HUES6 (cell line): ENCODE data around the gene TAF10.

ENCODE experiments used
- H3K27ac ChIP-seq: 2 replicates; pipeline ENCODE4 v1.7.0; 2013; ENCODE audit warnings: low read depth, mild to moderate bottlenecking, low read length, inconsistent platforms
- H3K27me3 ChIP-seq: 2 replicates; pipeline ENCODE4 v1.6.1; 2013; ENCODE audit warnings: low read length; ENCODE audit not compliant: control insufficient read depth, insufficient read depth
- H3K36me3 ChIP-seq: 2 replicates; pipeline ENCODE4 v1.6.1; 2013; ENCODE audit warnings: low read length; ENCODE audit not compliant: control insufficient read depth, insufficient read depth
- H3K4me1 ChIP-seq: 2 replicates; pipeline ENCODE4 v1.6.1; 2013; ENCODE audit warnings: low read length; ENCODE audit not compliant: control insufficient read depth, insufficient read depth
- H3K4me3 ChIP-seq: 2 replicates; pipeline ENCODE4 v1.5.1; 2013; ENCODE audit warnings: low read depth, low read length
- H3K9ac ChIP-seq: one replicate; pipeline ENCODE4 v1.6.1; 2013; ENCODE audit warnings: mild to moderate bottlenecking, low read length
- H3K9me3 ChIP-seq: 2 replicates; pipeline ENCODE4 v1.6.1; 2013; ENCODE audit warnings: low read depth, low read length; ENCODE audit not compliant: control insufficient read depth, insufficient read depth

The TAF10 gene

DNA sequence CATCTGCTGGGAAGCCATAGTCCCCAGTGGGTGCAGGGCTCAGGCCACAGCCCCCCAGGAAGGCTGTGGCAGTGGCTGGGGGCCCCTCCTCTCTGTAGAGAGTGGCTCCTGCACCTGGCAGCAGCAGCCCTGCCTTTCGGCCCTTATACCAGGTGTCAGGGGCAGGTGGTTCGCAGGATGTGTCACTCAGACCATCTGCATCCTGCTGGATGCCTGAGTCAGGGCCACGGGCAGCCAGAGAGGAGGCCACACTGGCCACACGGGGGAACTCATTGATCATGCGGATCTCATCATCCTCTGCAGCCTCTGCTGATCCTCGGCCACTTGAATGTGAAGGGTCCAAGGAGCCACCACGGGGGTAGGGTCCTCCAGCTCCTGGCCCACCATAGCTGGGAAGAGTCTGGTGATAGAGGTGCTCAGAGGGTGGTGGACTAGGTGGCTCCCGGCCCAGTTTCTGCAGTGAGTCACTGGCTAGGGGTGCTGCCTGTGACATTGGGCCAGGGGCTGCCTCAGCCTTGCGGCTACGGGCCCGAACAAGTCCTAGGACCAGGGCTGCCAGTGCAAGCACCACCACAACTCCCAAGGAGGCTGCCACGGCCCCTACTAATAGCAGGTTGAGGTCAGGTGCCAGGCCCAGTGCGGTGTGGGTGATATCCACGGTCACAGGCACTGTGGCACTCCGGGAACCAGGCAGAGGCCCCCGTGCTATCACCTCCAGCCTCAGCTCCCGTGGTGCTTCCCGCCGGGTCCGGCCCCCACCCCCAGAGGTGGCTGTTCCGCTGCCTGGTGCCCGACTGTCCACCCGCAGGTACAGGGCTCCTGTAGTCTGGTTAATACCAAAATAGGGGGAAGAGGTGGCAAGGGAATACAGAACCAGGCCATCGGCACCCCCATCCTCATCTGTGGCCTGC lies 10.5 kb upstream of the TAF10 start:
- Histone ChIP-seq H3K4me1 (peaks cover 15% of the 10 kb centered on the region), H3K4me3 (no peak overlapping the region), H3K36me3 (peaks cover 27% of the 10 kb centered on the region), H3K9ac (no peak overlapping the region), H3K27ac (no peak overlapping the region), H3K27me3 (no peaks in the 10 kb centered on the region), H3K9me3 (no peaks in the 10 kb centered on the region)

- H3K36me3 ChIP-seq: peaks cover 21% of the 10 kb centered on the region
- H3K27me3 ChIP-seq: no peaks in the 10 kb centered on the region
- no peak overlapping the region for H3K9ac ChIP-seq
- H3K27ac ChIP-seq: no peak overlapping the region
- H3K4me1 ChIP-seq: peaks cover 15% of the 10 kb centered on the region
- H3K9me3 ChIP-seq: no peaks in the 10 kb centered on the region
- no peak overlapping the region for H3K4me3 ChIP-seq
Measured at GRCh38 chr11:6621711-6622211, 9.7 kb upstream of the TAF10 start.

DNA sequence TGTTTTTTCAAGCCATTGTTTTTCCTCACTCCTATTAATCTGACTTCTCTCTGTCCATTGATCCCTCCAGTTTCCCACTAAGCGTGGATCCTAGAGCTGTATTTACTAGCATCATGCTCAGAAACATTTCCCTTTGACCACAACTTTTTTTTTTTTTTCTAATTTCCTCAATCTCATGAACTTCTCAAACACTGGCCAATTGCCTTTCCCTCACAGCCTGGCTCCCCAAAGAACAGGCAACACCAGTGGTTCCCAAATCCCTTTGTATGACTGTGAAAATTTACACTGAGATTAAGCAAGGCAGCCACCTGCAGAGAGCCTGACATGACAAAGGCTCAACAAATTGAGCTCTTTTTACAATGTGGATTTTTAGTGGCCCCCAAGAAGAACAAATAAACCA lies 8.6 kb upstream of the TAF10 start:
- no peaks in the 10 kb centered on the region for H3K9me3 ChIP-seq
- no peak overlapping the region for H3K4me3 ChIP-seq
- H3K27ac ChIP-seq: no peak overlapping the region
- no peak overlapping the region for H3K9ac ChIP-seq
- no peaks in the 10 kb centered on the region for H3K27me3 ChIP-seq
- peaks cover 17% of the 10 kb centered on the region for H3K36me3 ChIP-seq
- peaks cover 15% of the 10 kb centered on the region for H3K4me1 ChIP-seq

DNA sequence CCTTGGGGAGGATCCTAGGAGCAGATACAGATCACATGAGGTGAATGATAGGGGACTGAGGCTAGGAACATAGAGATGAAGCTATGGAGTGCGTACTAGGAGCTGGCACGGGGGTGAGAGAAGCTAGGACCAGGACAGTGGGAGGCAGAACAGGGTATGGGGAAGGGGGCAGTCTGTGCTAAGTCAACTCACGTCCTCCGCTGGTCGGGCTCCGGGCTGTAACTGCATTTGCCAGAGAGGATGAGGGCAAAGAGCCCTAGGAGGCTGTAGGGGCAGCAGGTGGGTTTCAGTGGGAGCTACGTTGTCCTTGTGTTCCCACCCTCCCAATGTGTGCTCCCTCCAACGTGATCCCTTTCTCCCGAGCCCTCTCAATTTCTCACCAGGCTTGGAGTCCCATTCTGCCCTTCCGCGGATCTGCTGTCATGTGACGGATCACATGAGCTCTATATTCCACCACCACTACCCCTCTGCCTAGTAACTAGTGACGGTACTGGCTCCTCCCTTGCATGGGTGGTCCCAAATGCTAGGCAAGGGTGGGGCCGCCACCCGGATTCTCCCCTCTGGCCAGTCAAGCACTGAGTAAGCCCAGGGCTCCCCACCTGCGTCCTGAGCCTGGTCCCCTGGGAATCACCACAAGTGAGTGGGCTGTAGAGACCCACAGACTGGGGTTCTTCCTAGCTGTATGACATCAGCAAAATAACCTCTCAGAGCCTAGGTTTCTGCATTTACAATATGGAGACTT lies 7.2 kb upstream of the TAF10 start, which contains the start of gene TPP1:
Gene TPP1 (minus strand): TSS at position 419 of the 742 bp plus-strand sequence. CDS start 22 bp downstream, at position 397.
- peaks cover 16% of the 10 kb centered on the region for H3K36me3 ChIP-seq
- no peaks in the 10 kb centered on the region for H3K27me3 ChIP-seq
- peak within 1 kb of the TSS; percentile 85 for H3K4me3 ChIP-seq
- peak within 1 kb of the TSS; percentile 84 for H3K9ac ChIP-seq
- peaks cover 15% of the 10 kb centered on the region for H3K4me1 ChIP-seq
- H3K27ac ChIP-seq: no peak within 1 kb of the TSS
- no peaks in the 10 kb centered on the region for H3K9me3 ChIP-seq

GRCh38 chr11:6618117-6619003 lies 6.3 kb upstream of the TAF10 start:
- H3K9ac ChIP-seq: peak overlapping the region; percentile 84
- peak overlapping the region; percentile 85 for H3K4me3 ChIP-seq
- peaks cover 16% of the 10 kb centered on the region for H3K4me1 ChIP-seq
- no peaks in the 10 kb centered on the region for H3K9me3 ChIP-seq
- no peaks in the 10 kb centered on the region for H3K27me3 ChIP-seq
- H3K36me3 ChIP-seq: peaks cover 16% of the 10 kb centered on the region
- no peak overlapping the region for H3K27ac ChIP-seq

DNA sequence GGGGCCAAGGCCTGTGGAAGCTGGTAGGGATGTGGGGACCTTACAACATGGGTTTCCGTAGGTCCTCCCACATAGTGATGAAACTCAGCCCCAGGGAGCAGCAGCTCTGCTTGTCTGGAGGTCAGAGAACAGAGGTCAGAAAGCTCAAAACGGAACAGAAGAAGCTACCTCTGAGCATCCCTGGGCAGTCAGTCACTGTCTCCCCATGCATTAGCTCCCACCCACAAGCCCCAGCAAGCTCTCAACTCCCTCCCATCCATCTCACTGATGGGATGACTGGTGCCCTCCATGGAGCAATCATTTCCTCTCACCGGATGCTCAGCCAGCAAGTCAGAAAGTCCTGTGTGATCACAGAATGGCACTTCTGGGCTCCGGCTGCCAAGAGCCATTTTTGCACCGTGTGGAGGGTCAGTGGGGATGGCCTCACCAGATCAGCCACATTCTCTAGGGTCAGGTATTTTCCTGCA lies 5.3 kb upstream of the TAF10 start:
- Histone ChIP-seq H3K27ac (no peak overlapping the region), H3K36me3 (peaks cover 16% of the 10 kb centered on the region), H3K4me3 (no peak overlapping the region; the same call in 1 of the 2 replicates), H3K9ac (no peak overlapping the region), H3K27me3 (no peaks in the 10 kb centered on the region), H3K4me1 (peaks cover 22% of the 10 kb centered on the region), H3K9me3 (no peaks in the 10 kb centered on the region)

- no peak overlapping the region for H3K27ac ChIP-seq
- no peak overlapping the region for H3K9ac ChIP-seq
- no peaks in the 10 kb centered on the region for H3K27me3 ChIP-seq
- H3K4me3 ChIP-seq: no peak overlapping the region
- no peaks in the 10 kb centered on the region for H3K9me3 ChIP-seq
- peaks cover 16% of the 10 kb centered on the region for H3K36me3 ChIP-seq
- peaks cover 22% of the 10 kb centered on the region for H3K4me1 ChIP-seq
Measured at GRCh38 chr11:6616596-6617250, 4.7 kb upstream of the TAF10 start.

DNA sequence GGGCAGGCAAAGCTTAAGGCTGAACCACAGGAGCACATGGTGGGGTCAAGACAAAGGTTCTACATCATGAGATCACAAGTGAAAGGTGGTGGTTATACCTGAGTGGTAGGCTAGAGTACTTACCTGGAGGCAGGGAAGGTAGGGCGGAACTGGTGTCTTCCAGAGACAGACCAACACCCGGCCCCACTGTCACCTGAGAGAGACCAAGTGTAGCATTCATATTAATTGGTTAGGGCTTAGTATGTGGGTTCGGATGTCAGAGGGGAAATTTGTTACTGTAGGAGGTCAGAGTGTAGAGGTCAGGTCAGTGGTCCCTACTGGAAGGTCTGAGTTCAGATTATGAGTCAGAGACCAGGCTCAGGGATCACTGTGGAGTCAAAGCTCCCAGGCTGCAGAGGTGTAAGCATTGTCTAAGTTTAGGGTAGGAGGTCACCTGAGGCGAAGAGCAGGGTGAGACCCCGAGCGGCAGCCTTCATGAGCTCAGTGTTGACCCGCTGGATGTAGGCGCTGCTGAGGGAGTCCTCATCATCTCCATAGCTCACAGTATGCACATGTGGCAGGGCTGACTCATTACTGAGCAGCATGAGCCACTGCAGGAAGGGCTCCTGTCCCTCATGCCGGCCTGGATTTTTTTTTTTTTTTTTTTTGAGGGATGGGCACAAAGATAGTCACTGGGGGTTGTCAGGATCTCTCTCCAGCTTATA lies 4.0 kb upstream of the TAF10 start:
- Histone ChIP-seq H3K9ac (no peak overlapping the region), H3K27ac (no peak overlapping the region), H3K4me1 (peaks cover 22% of the 10 kb centered on the region), H3K4me3 (no peak overlapping the region), H3K27me3 (no peaks in the 10 kb centered on the region), H3K36me3 (peaks cover 20% of the 10 kb centered on the region), H3K9me3 (no peaks in the 10 kb centered on the region)

- Histone ChIP-seq H3K4me3 (no peak overlapping the region), H3K9me3 (no peaks in the 10 kb centered on the region), H3K27me3 (no peaks in the 10 kb centered on the region), H3K4me1 (peaks cover 19% of the 10 kb centered on the region), H3K27ac (no peak overlapping the region), H3K9ac (no peak overlapping the region), H3K36me3 (peaks cover 30% of the 10 kb centered on the region)
Measured at GRCh38 chr11:6615046-6615445, 3.0 kb upstream of the TAF10 start.
